Right atrium auricular region (tissue), 2 donors: ENCODE data around the gene PLCL2. TPM values are rescaled to one million over a fixed set of nuclear protein-coding genes. Genes with fewer than 3 reads are reported as not detected.

Source experiments
- DNase-seq: peaks from one replicate; pipeline ENCODE4 v3.0.0-alpha.2; 2019; ENCODE audit warnings: low spot score
- H3K27ac ChIP-seq, 2 donors: fragments of 200-600 bp; sonication (generic); 1 replicate in 1 of 2; 2 replicates in 1 of 2; pipeline ENCODE4 v1.5.1; 2016 to 2019
- H3K27me3 ChIP-seq, 2 donors: fragments of 200-600 bp; sonication (generic); one replicate each; pipeline versions ENCODE4 v1.5.1 to v1.6.0; 2017 to 2019
- H3K36me3 ChIP-seq: fragments of 200-600 bp; sonication (generic); one replicate; pipeline ENCODE4 v1.5.1; 2016
- H3K4me1 ChIP-seq, 2 donors: fragments of 200-600 bp; sonication (generic); one replicate each; pipeline versions ENCODE4 v1.5.1 to v1.6.0; 2017 to 2019
- H3K4me3 ChIP-seq, 2 donors: fragments of 200-600 bp; sonication (generic); 1 replicate in 1 of 2; 2 replicates in 1 of 2; pipeline ENCODE4 v1.5.1; 2017 to 2019; ENCODE audit warnings: mild to moderate bottlenecking in 1 of 2, moderate library complexity in 1 of 2
- H3K9me3 ChIP-seq, 2 donors: fragments of 200-600 bp; sonication (generic); one replicate each; pipeline ENCODE4 v1.5.1; 2019
- total RNA-seq, 2 donors: library from RNA; depleted of rRNA; stranded (reverse); fragments of >200 nt; gene quantifications; one replicate each; pipeline ENCODE4 v1.1.0, GENCODE V29; 2016
- TF ChIP-seq, protein P1 (sequence below), 2 donors: fragments of 200-600 bp; sonication (generic); IDR thresholded peaks; one replicate each; pipeline ENCODE4 v1.5.1; 2019; ENCODE audit warnings: antibody characterized with exemption in 2 of 2

PLCL2 gene
- total RNA-seq, 2 donors from 2014 or later = 32.4 to 35.2 TPM

DNA sequence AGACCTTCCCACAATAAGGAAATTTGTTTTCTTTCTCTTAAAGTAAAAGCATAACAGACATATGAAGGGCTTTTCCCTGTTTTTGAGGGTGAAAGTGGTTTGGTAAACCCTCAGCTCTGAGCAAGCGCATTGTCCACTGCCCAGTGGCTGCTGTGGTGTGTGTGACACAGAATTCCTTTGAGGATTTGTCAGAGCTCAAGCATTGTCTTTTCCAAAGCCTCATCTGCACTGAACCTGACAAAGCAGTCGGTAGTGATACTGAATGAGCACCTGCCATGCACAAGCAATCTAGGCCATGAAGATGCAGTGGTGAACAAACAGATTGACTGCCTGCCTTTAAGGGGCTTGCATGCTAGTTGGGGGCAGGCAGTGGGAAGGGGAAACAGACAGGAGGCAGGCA lies 128.3 kb downstream of the PLCL2 start:
- Histone ChIP-seq H3K9me3 (no peaks in the 10 kb centered on the region), H3K27ac (no peak overlapping the region), H3K4me3 (no peak overlapping the region), H3K4me1 (no peaks in the 10 kb centered on the region), H3K27me3 (no peaks in the 10 kb centered on the region), H3K36me3 (peaks cover 16% of the 10 kb centered on the region)
- DNase-seq = no peak
- TF ChIP-seq, protein P1, sequence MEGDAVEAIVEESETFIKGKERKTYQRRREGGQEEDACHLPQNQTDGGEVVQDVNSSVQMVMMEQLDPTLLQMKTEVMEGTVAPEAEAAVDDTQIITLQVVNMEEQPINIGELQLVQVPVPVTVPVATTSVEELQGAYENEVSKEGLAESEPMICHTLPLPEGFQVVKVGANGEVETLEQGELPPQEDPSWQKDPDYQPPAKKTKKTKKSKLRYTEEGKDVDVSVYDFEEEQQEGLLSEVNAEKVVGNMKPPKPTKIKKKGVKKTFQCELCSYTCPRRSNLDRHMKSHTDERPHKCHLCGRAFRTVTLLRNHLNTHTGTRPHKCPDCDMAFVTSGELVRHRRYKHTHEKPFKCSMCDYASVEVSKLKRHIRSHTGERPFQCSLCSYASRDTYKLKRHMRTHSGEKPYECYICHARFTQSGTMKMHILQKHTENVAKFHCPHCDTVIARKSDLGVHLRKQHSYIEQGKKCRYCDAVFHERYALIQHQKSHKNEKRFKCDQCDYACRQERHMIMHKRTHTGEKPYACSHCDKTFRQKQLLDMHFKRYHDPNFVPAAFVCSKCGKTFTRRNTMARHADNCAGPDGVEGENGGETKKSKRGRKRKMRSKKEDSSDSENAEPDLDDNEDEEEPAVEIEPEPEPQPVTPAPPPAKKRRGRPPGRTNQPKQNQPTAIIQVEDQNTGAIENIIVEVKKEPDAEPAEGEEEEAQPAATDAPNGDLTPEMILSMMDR (IDR thresholded peaks at IDR 0.05) = no peak

DNA sequence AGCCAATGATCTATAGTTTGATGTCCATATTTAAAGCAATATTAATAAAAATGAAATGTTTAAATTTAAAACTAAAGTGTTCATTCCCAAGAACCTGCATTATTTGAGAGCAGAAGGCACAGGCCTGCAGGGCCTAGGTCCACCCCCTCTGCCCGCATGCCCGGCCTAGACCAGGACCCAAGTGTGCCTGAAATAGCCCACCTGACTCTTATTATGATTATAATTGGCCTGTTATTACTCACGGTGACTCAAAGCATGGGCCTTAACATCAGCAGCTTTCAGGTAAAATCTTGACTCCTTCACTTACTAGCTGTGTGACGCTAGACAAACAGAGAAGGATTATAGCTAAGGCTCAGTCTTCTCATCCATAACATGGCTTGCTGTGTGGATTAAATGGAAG lies 128.8 kb downstream of the PLCL2 start:
- Histone ChIP-seq H3K36me3 (peaks cover 16% of the 10 kb centered on the region), H3K27me3 (no peaks in the 10 kb centered on the region), H3K27ac (no peak overlapping the region), H3K9me3 (no peaks in the 10 kb centered on the region), H3K4me3 (no peak overlapping the region), H3K4me1 (no peaks in the 10 kb centered on the region)
- TF ChIP-seq, protein P1 (IDR thresholded peaks at IDR 0.05) = no peak
- no peak for DNase-seq

DNA sequence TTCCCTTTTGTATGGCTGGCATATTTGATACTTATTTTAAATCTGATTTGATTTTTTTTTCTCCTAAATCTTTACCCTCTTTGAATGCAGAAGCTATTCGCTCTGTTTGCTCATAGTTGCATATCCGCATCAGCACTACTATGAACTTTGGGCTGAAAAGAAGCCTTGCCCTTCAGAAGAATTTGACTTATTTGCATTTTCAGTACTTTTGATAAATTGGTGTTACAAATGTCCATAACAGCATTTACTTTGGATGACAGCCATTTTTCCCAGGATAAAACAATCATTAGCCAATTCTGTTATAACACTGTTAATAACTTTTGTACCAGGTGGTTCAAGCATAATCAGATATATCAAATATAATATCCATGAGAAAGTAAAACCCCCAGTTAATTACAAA lies 129.5 kb downstream of the PLCL2 start:
- no peak for DNase-seq
- Histone ChIP-seq H3K36me3 (peaks cover 16% of the 10 kb centered on the region), H3K27me3 (no peaks in the 10 kb centered on the region), H3K4me1 (no peaks in the 10 kb centered on the region), H3K27ac (no peak overlapping the region), H3K9me3 (no peaks in the 10 kb centered on the region), H3K4me3 (no peak overlapping the region)
- TF ChIP-seq, protein P1 (IDR thresholded peaks at IDR 0.05) = no peak

DNA sequence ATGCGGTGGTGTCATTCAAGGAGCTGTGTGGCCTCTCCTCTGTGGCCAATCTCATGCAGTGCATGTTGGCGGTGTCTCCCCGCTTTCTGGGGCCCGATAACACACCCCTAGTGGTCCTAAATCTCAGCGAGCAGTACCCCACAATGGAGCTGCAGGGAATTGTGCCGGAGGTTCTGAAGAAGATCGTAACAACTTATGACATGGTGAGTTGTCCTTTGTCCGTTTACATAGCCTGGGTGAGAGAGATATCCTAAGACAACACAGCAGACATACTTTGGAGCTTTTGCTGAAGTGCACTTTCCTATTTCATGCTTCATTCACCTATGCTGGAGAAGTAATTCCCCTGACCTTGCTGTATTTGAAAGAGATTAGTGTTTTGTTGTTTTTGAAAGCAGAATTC lies 130.0 kb downstream of the PLCL2 start:
- no peaks in the 10 kb centered on the region for H3K27me3 ChIP-seq
- no peaks in the 10 kb centered on the region for H3K9me3 ChIP-seq
- DNase-seq = no peak
- TF ChIP-seq, protein P1 (IDR thresholded peaks at IDR 0.05) = no peak
- no peak overlapping the region for H3K4me3 ChIP-seq
- H3K36me3 ChIP-seq = peaks cover 16% of the 10 kb centered on the region
- no peaks in the 10 kb centered on the region for H3K4me1 ChIP-seq
- no peak overlapping the region for H3K27ac ChIP-seq

DNA sequence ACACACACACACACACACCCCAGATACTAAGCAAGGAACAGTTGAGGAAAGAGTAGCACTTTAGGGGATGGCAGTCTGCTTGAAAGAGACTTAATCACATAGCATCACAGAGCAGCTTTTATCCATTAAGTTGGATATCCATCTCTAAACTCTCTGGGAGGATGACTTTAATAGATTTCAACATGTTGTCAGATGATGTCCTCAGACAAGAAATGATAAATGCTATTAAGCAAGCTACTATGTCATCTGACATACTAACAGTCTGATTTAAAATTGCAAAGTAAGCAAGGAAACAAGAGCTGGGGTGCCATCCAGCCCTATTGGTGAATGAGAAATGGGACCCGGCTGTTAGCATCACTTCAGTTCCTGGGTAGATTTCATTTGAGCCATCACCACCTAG lies 136.9 kb downstream of the PLCL2 start:
- Histone ChIP-seq H3K36me3 (no peaks in the 10 kb centered on the region), H3K27ac (no peak overlapping the region)
- TF ChIP-seq, protein P1 (IDR thresholded peaks at IDR 0.05) = no peak

DNA sequence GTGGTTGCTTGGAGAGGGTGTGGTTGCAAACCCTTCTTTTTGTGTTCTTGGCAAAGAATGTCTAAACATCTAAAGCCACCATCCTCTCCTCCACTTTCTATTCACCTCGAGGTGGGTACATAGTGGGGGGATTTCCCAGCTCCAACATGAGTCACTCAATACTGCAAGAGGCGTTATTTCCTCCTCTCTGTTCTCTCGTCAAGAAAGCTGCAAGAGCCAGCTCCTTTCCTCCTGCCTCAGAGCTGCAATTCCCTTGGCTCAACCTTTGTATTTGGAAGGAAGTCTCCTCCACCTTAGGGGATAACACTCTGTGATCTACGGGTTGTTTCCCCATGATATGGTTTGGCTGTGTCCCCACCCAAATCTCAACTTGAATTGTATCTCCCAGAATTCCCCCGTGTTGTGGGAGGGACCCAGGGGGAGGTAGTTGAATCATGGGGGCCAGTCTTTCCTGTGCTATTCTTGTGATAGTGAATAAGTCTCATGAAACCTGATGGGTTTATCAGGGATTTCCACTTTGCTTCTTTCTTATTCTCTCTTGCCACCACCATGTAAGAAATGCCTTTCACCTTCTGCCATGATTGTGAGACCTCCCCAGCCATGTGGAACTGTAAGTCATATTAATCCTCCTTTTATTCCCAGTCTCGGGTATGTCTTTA lies 138.4 kb downstream of the PLCL2 start:
- Histone ChIP-seq H3K4me3 (no peak overlapping the region), H3K9me3 (no peaks in the 10 kb centered on the region), H3K36me3 (no peaks in the 10 kb centered on the region), H3K27ac (no peak overlapping the region), H3K4me1 (peaks cover 0 to 6% of the 10 kb centered on the region in 2 donors), H3K27me3 (no peaks in the 10 kb centered on the region)
- DNase-seq = no peak
- TF ChIP-seq, protein P1 (IDR thresholded peaks at IDR 0.05) = no peak

More for the DNA sequence above, 136.9 kb downstream of the PLCL2 start:
- Histone ChIP-seq H3K4me1 (peaks cover 0 to 6% of the 10 kb centered on the region in 2 donors), H3K4me3 (no peak overlapping the region), H3K9me3 (no peaks in the 10 kb centered on the region), H3K27me3 (no peaks in the 10 kb centered on the region)
- DNase-seq = no peak
